ENCODE data around the gene POU6F1. TPM values are rescaled to one million over a fixed set of nuclear protein-coding genes. Genes with fewer than 3 reads are reported as not detected.

Gene POU6F1
- total RNA-seq, 4 donors from 2014 or later: 12.6 to 33.9 (median 17.9) TPM

DNA sequence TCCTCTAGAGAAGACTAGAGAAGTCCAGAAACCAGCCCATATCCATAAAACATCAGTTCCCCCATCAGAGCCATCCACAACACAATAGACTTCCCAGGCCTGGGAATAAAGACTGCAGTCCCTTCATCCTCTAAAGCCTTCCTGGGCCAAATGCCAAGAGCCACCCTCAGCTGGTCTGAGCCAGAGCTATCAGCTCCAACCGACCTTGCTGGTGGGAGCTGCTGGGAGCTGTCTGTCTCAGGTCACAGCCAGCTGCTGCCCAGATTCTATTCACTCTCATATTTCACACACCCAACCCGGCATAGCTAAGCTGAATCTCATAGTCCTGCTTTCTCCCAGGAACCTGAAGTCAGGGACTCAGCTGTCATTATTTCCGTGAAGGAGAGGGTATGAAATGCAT lies 34.0 kb downstream of the POU6F1 start:
- H3K4me1 ChIP-seq: peaks cover 0 to 9% (median 0%) of the 10 kb centered on the region in 3 donors
- TF ChIP-seq POLR2A (IDR thresholded peaks at IDR 0.05) (no peak), POLR2AphosphoS5 (IDR thresholded peaks at IDR 0.05) (no peak), EP300 (IDR thresholded peaks at IDR 0.05) (no peak)
- TF ChIP-seq, protein P1, sequence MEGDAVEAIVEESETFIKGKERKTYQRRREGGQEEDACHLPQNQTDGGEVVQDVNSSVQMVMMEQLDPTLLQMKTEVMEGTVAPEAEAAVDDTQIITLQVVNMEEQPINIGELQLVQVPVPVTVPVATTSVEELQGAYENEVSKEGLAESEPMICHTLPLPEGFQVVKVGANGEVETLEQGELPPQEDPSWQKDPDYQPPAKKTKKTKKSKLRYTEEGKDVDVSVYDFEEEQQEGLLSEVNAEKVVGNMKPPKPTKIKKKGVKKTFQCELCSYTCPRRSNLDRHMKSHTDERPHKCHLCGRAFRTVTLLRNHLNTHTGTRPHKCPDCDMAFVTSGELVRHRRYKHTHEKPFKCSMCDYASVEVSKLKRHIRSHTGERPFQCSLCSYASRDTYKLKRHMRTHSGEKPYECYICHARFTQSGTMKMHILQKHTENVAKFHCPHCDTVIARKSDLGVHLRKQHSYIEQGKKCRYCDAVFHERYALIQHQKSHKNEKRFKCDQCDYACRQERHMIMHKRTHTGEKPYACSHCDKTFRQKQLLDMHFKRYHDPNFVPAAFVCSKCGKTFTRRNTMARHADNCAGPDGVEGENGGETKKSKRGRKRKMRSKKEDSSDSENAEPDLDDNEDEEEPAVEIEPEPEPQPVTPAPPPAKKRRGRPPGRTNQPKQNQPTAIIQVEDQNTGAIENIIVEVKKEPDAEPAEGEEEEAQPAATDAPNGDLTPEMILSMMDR (IDR thresholded peaks at IDR 0.05): no peak
- H3K9me3 ChIP-seq: no peaks in the 10 kb centered on the region
- no peak for ATAC-seq
- peaks cover 0 to 7% of the 10 kb centered on the region in 2 donors for H3K36me3 ChIP-seq
- no peak overlapping the region for H3K4me3 ChIP-seq
- H3K27ac ChIP-seq: no peak overlapping the region
- WGBS, 2 donors (ENCODE audit: low coverage in 1 of 2): 17 to 32% methylated on average over 1 to 2 of the region's 3 CpGs
- no peaks in the 10 kb centered on the region for H3K27me3 ChIP-seq

DNA sequence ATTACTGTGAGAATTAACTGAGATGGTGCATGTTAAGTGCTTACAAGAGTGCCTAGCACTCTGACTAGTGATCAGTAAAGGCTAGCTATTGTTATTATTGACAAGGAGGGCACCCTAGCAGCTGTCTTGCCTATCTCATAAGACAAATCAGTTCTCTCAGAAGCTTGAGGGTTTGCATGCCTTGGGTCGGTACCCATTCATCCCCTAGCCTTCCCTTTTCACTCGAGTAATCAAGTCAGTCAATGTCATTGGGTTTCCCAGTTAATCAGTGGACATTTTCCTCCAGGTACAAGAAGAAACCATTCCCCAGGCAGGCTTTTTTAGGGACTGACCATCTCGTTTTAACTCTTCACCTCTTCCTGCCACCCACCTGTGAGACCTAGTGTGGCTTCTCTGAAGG lies 34.5 kb downstream of the POU6F1 start:
- ATAC-seq: no peak
- no peaks in the 10 kb centered on the region for H3K9me3 ChIP-seq
- peaks cover 0 to 9% (median 0%) of the 10 kb centered on the region in 3 donors for H3K4me1 ChIP-seq
- 79 to 86% methylated on average over 3 of the region's 3 CpGs for WGBS, 2 donors (ENCODE audit: low coverage in 1 of 2)
- H3K4me3 ChIP-seq: no peak overlapping the region
- H3K27ac ChIP-seq: no peak overlapping the region
- no peaks in the 10 kb centered on the region for H3K27me3 ChIP-seq
- TF ChIP-seq EP300 (IDR thresholded peaks at IDR 0.05) (no peak), POLR2A (IDR thresholded peaks at IDR 0.05) (no peak), POLR2AphosphoS5 (IDR thresholded peaks at IDR 0.05) (no peak)
- TF ChIP-seq, protein P1 (IDR thresholded peaks at IDR 0.05): no peak
- peaks cover 0 to 2% of the 10 kb centered on the region in 2 donors for H3K36me3 ChIP-seq

DNA sequence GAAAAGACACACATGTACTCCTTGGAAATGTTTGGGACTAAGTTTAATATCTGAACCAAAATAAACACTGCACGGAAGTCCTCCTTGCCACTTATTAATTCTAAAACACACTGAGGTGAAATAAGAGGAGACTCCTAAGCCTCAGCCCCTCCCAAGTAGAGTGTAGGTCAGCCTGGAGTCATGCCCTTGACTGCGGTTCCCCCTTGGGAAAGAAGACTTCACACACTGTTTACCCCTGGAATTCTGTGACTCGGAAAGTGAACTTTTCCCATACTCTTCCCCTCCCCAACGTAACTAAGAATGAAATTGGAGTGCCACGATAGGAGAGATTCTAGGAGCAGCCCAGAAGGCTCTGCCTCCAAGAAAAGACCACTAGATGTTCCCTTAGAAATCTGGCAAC lies 36.3 kb downstream of the POU6F1 start:
- 45 to 46% methylated on average over 3 to 4 of the region's 5 CpGs for WGBS, 2 donors (ENCODE audit: low coverage in 1 of 2)
- H3K27me3 ChIP-seq: no peaks in the 10 kb centered on the region
- H3K4me3 ChIP-seq: no peak overlapping the region
- H3K27ac ChIP-seq: no peak overlapping the region
- H3K4me1 ChIP-seq: no peaks in the 10 kb centered on the region
- H3K36me3 ChIP-seq: no peaks in the 10 kb centered on the region
- no peak for TF ChIP-seq POLR2A (IDR thresholded peaks at IDR 0.05)
- TF ChIP-seq EP300 (IDR thresholded peaks at IDR 0.05): no peak
- no peak for TF ChIP-seq POLR2AphosphoS5 (IDR thresholded peaks at IDR 0.05)
- TF ChIP-seq, protein P1 (IDR thresholded peaks at IDR 0.05): no peak
- H3K9me3 ChIP-seq: no peaks in the 10 kb centered on the region
- no peak for ATAC-seq

DNA sequence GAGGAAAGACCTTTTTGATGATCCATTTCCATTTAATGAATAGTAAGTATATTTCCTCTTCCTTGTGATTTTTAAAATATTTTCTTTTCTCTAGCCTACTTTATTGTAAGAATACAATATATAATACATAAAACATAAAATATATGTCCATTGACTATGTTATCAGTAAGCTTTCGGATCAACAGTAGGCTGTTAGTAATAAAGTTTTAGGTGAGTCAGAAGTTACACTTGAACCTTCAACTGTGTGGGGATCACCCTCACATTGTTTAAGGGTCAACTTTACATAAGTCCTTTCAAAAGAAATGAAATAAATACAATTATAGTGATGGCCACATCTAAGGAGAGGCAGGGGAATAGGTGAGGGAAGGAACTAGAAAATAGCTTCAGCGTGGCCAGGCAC lies 40.0 kb downstream of the POU6F1 start:
- Histone ChIP-seq H3K4me1 (peaks cover 0 to 8% (median 0%) of the 10 kb centered on the region in 3 donors), H3K9me3 (no peaks in the 10 kb centered on the region), H3K27me3 (no peaks in the 10 kb centered on the region), H3K27ac (no peak overlapping the region), H3K4me3 (no peak overlapping the region), H3K36me3 (no peaks in the 10 kb centered on the region)
- no peak for ATAC-seq
- 81 to 88% methylated on average over 2 of the region's 2 CpGs for WGBS, 2 donors (ENCODE audit: low coverage in 1 of 2)
- TF ChIP-seq, protein P1 (IDR thresholded peaks at IDR 0.05): no peak
- TF ChIP-seq POLR2AphosphoS5 (IDR thresholded peaks at IDR 0.05) (no peak), POLR2A (IDR thresholded peaks at IDR 0.05) (no peak), EP300 (IDR thresholded peaks at IDR 0.05) (no peak)

DNA sequence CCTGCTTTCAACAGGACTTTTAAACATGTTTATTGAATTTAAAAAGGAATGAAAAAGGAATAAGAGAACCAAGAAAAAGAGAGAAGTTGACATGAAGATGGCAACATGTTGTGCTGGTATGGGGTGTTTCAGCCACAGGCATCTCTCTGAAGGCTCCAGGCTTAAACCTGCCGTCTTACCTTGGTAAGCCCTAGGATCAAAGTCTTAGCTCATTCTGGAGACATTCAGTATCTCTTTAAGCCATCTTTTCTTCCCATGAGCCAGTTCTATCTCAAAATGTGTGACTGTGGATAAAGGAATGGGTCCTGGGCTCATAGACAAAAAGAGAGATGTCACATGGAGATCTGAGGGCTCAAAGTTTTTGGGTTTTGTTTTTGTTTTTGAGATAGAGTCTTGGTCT lies 43.4 kb downstream of the POU6F1 start:
- no peak for ATAC-seq
- 80 to 100% methylated on average over 1 of the region's 1 CpG for WGBS, 2 donors (ENCODE audit: low coverage in 1 of 2)
- no peaks in the 10 kb centered on the region for H3K36me3 ChIP-seq
- TF ChIP-seq EP300 (IDR thresholded peaks at IDR 0.05) (no peak), POLR2A (IDR thresholded peaks at IDR 0.05) (no peak), POLR2AphosphoS5 (IDR thresholded peaks at IDR 0.05) (no peak)
- TF ChIP-seq, protein P1 (IDR thresholded peaks at IDR 0.05): no peak
- no peaks in the 10 kb centered on the region for H3K27me3 ChIP-seq
- peaks cover 0 to 35% (median 11%) of the 10 kb centered on the region in 3 donors for H3K4me1 ChIP-seq
- no peak overlapping the region for H3K4me3 ChIP-seq
- H3K27ac ChIP-seq: no peak overlapping the region
- H3K9me3 ChIP-seq: no peaks in the 10 kb centered on the region

Data from gastroesophageal sphincter (tissue), 4 donors.